PFSK-1 (cell line): ENCODE results near the gene OR5D18.

Experiments
- FOXP2 ChIP-seq: optimal IDR thresholded peaks from 2 replicates; pipeline ENCODE3; 2011; ENCODE audit warnings: borderline replicate concordance, control low read depth, inconsistent platforms; ENCODE audit not compliant: insufficient read depth; ENCODE audit errors: extremely low read length, extremely low read depth
- POLR2AphosphoS5 ChIP-seq: IDR thresholded peaks from 2 replicates; pipeline ENCODE4 v1.6.1; 2012; ENCODE audit warnings: low read depth, mild to moderate bottlenecking, control low read depth, low read length, moderate library complexity
- REST ChIP-seq, 2 experiments: IDR thresholded peaks; 2 replicates each; pipeline versions ENCODE4 v1.6.1 to v1.8.0; 2011 to 2012; ENCODE audit warnings: low read depth in 2 of 2, low read length in 2 of 2, control low read depth in 1 of 2, inconsistent platforms in 1 of 2, mild to moderate bottlenecking in 1 of 2, moderate library complexity in 1 of 2; ENCODE audit not compliant: insufficient read depth in 1 of 2
- SIN3A ChIP-seq: IDR thresholded peaks from 2 replicates; pipeline ENCODE4 v1.6.1; 2012; ENCODE audit warnings: mild to moderate bottlenecking, low read length, moderate library complexity, borderline replicate concordance; ENCODE audit not compliant: insufficient read depth
- TAF1 ChIP-seq: IDR thresholded peaks from 2 replicates; pipeline ENCODE4 v1.6.1; 2012; ENCODE audit warnings: low read length, control low read depth, borderline replicate concordance; ENCODE audit not compliant: insufficient read depth

The OR5D18 gene

GRCh38 chr11:55806248-55806647 lies 13.2 kb upstream of the OR5D18 start:
- no peak for TF ChIP-seq SIN3A
- no peak for TF ChIP-seq REST (IDR thresholded peaks at IDR 0.05; ENCODE audit: insufficient read depth in 1 of 2, low read depth in 2 of 2, low read length in 2 of 2)
- TF ChIP-seq FOXP2 = no peak

- TF ChIP-seq POLR2AphosphoS5 (no peak), FOXP2 (no peak), TAF1 (no peak), SIN3A (no peak), REST (IDR thresholded peaks at IDR 0.05; ENCODE audit: insufficient read depth in 1 of 2, low read depth in 2 of 2, low read length in 2 of 2) (no peak)
Measured at GRCh38 chr11:55811067-55811466, 8.4 kb upstream of the OR5D18 start, which contains the start of gene OR5L1. TSS of gene OR5L1 (plus strand) at chr11:55811367. CDS start at chr11:55811467, 100 bp downstream.

- TF ChIP-seq SIN3A = no peak
- no peak for TF ChIP-seq POLR2AphosphoS5
- no peak for TF ChIP-seq FOXP2
- no peak for TF ChIP-seq TAF1
- no peak for TF ChIP-seq REST (IDR thresholded peaks at IDR 0.05; ENCODE audit: insufficient read depth in 1 of 2, low read depth in 2 of 2, low read length in 2 of 2)
Measured at GRCh38 chr11:55826919-55827318, 7.5 kb downstream of the OR5D18 start, which contains the start of gene OR5L2. TSS of gene OR5L2 (plus strand) at chr11:55827219. CDS start at chr11:55827219, 0 bp downstream.

- TF ChIP-seq SIN3A = no peak
- no peak for TF ChIP-seq FOXP2
- no peak for TF ChIP-seq TAF1
- TF ChIP-seq REST (IDR thresholded peaks at IDR 0.05; ENCODE audit: insufficient read depth in 1 of 2, low read depth in 2 of 2, low read length in 2 of 2) = no peak
- TF ChIP-seq POLR2AphosphoS5 = no peak
Measured at GRCh38 chr11:55838452-55838851, 19.0 kb downstream of the OR5D18 start, which contains the start of gene OR5D16. TSS of gene OR5D16 (plus strand) at chr11:55838752. CDS start at chr11:55838752, 0 bp downstream.

GRCh38 chr11:55847453-55847852 lies 28.0 kb downstream of the OR5D18 start:
- TF ChIP-seq POLR2AphosphoS5 (no peak), SIN3A (no peak), TAF1 (no peak), FOXP2 (no peak), REST (IDR thresholded peaks at IDR 0.05; ENCODE audit: insufficient read depth in 1 of 2, low read depth in 2 of 2, low read length in 2 of 2) (no peak)
